ENCODE measurements around the gene BNC2.
A peak's percentile ranks its signal among the peaks of the same experiment; 100 is the strongest.

BNC2 gene

GRCh38 chr9:16745359-16745758 lies 125.1 kb downstream of the BNC2 start:
- Histone ChIP-seq H3K9me3 (replicated peaks; ENCODE audit: low read length) (no peaks in the 10 kb centered on the region), H3K4me3 (ENCODE audit: low read length) (no peak overlapping the region), H3K9ac (ENCODE audit: low read depth, low read length) (no peak overlapping the region)

GRCh38 chr9:16744394-16744793 lies 126.1 kb downstream of the BNC2 start:
- H3K9me3 ChIP-seq (replicated peaks; ENCODE audit: low read length), result no peaks in the 10 kb centered on the region

More at GRCh38 chr9:16745359-16745758, 125.1 kb downstream of the BNC2 start:
- no peaks in the 10 kb centered on the region for H3K36me3 ChIP-seq (ENCODE audit: insufficient read depth, low read length)
- H3K4me1 ChIP-seq (ENCODE audit: control insufficient read depth, insufficient read depth, low read length), result peaks cover 10% of the 10 kb centered on the region
- no peaks in the 10 kb centered on the region for H3K27me3 ChIP-seq (ENCODE audit: control insufficient read depth, insufficient read depth, low read length)
- no peak overlapping the region for H3K4me2 ChIP-seq (ENCODE audit: low read length)

GRCh38 chr9:16743375-16743774 lies 127.1 kb downstream of the BNC2 start:
- no peaks in the 10 kb centered on the region for H3K27me3 ChIP-seq (ENCODE audit: control insufficient read depth, insufficient read depth, low read length)
- no peak overlapping the region for H3K4me2 ChIP-seq (ENCODE audit: low read length)
- peaks cover 10% of the 10 kb centered on the region for H3K4me1 ChIP-seq (ENCODE audit: control insufficient read depth, insufficient read depth, low read length)
- no peak overlapping the region for H3K9ac ChIP-seq (ENCODE audit: low read depth, low read length)
- no peaks in the 10 kb centered on the region for H3K9me3 ChIP-seq (replicated peaks; ENCODE audit: low read length)
- no peaks in the 10 kb centered on the region for H3K36me3 ChIP-seq (ENCODE audit: insufficient read depth, low read length)
- no peak overlapping the region for H3K4me3 ChIP-seq (ENCODE audit: low read length)

More at GRCh38 chr9:16744394-16744793, 126.1 kb downstream of the BNC2 start:
- peaks cover 10% of the 10 kb centered on the region for H3K4me1 ChIP-seq (ENCODE audit: control insufficient read depth, insufficient read depth, low read length)
- H3K9ac ChIP-seq (ENCODE audit: low read depth, low read length), result no peak overlapping the region
- no peak overlapping the region for H3K4me3 ChIP-seq (ENCODE audit: low read length)
- no peaks in the 10 kb centered on the region for H3K36me3 ChIP-seq (ENCODE audit: insufficient read depth, low read length)
- H3K4me2 ChIP-seq (ENCODE audit: low read length), result no peak overlapping the region
- H3K27me3 ChIP-seq (ENCODE audit: control insufficient read depth, insufficient read depth, low read length), result no peaks in the 10 kb centered on the region

GRCh38 chr9:16735001-16735400 lies 135.5 kb downstream of the BNC2 start:
- Histone ChIP-seq H3K4me1 (ENCODE audit: control insufficient read depth, insufficient read depth, low read length) (no peaks in the 10 kb centered on the region), H3K4me2 (ENCODE audit: low read length) (no peak overlapping the region), H3K27me3 (ENCODE audit: control insufficient read depth, insufficient read depth, low read length) (no peaks in the 10 kb centered on the region), H3K9ac (ENCODE audit: low read depth, low read length) (no peak overlapping the region), H3K4me3 (ENCODE audit: low read length) (no peak overlapping the region), H3K36me3 (ENCODE audit: insufficient read depth, low read length) (peaks cover 8% of the 10 kb centered on the region), H3K9me3 (replicated peaks; ENCODE audit: low read length) (no peaks in the 10 kb centered on the region)

GRCh38 chr9:16732546-16732945 lies 137.9 kb downstream of the BNC2 start:
- Histone ChIP-seq H3K27me3 (ENCODE audit: control insufficient read depth, insufficient read depth, low read length) (no peaks in the 10 kb centered on the region), H3K4me3 (ENCODE audit: low read length) (no peak overlapping the region), H3K9me3 (replicated peaks; ENCODE audit: low read length) (no peaks in the 10 kb centered on the region), H3K4me2 (ENCODE audit: low read length) (no peak overlapping the region), H3K36me3 (ENCODE audit: insufficient read depth, low read length) (peaks cover 8% of the 10 kb centered on the region), H3K9ac (ENCODE audit: low read depth, low read length) (no peak overlapping the region), H3K4me1 (ENCODE audit: control insufficient read depth, insufficient read depth, low read length) (peaks cover 16% of the 10 kb centered on the region)

- peaks cover 28% of the 10 kb centered on the region for H3K4me1 ChIP-seq (ENCODE audit: control insufficient read depth, insufficient read depth, low read length)
Observed at GRCh38 chr9:16730162-16730561, 140.3 kb downstream of the BNC2 start.

GRCh38 chr9:16729651-16730050 lies 140.8 kb downstream of the BNC2 start:
- peaks cover 7% of the 10 kb centered on the region for H3K36me3 ChIP-seq (ENCODE audit: insufficient read depth, low read length)
- no peaks in the 10 kb centered on the region for H3K9me3 ChIP-seq (replicated peaks; ENCODE audit: low read length)
- no peak overlapping the region for H3K4me2 ChIP-seq (ENCODE audit: low read length)
- no peak overlapping the region for H3K4me3 ChIP-seq (ENCODE audit: low read length)
- peaks cover 32% of the 10 kb centered on the region for H3K4me1 ChIP-seq (ENCODE audit: control insufficient read depth, insufficient read depth, low read length)
- no peaks in the 10 kb centered on the region for H3K27me3 ChIP-seq (ENCODE audit: control insufficient read depth, insufficient read depth, low read length)
- H3K9ac ChIP-seq (ENCODE audit: low read depth, low read length), result no peak overlapping the region

More at GRCh38 chr9:16730162-16730561, 140.3 kb downstream of the BNC2 start:
- no peaks in the 10 kb centered on the region for H3K9me3 ChIP-seq (replicated peaks; ENCODE audit: low read length)
- H3K9ac ChIP-seq (ENCODE audit: low read depth, low read length), result no peak overlapping the region
- no peak overlapping the region for H3K4me3 ChIP-seq (ENCODE audit: low read length)
- H3K4me2 ChIP-seq (ENCODE audit: low read length), result no peak overlapping the region
- no peaks in the 10 kb centered on the region for H3K27me3 ChIP-seq (ENCODE audit: control insufficient read depth, insufficient read depth, low read length)
- H3K36me3 ChIP-seq (ENCODE audit: insufficient read depth, low read length), result peaks cover 8% of the 10 kb centered on the region

- H3K4me2 ChIP-seq (ENCODE audit: low read length), result peak overlapping the region; percentile 85
- H3K27me3 ChIP-seq (ENCODE audit: control insufficient read depth, insufficient read depth, low read length), result no peaks in the 10 kb centered on the region
- H3K9ac ChIP-seq (ENCODE audit: low read depth, low read length), result peak overlapping the region; percentile 91
- peaks cover 37% of the 10 kb centered on the region for H3K4me1 ChIP-seq (ENCODE audit: control insufficient read depth, insufficient read depth, low read length)
- H3K36me3 ChIP-seq (ENCODE audit: insufficient read depth, low read length), result no peaks in the 10 kb centered on the region
- no peaks in the 10 kb centered on the region for H3K9me3 ChIP-seq (replicated peaks; ENCODE audit: low read length)
- peak overlapping the region; percentile 82 for H3K4me3 ChIP-seq (ENCODE audit: low read length)
Observed at GRCh38 chr9:16728137-16728508, 142.3 kb downstream of the BNC2 start.

- Histone ChIP-seq H3K27me3 (ENCODE audit: control insufficient read depth, insufficient read depth, low read length) (no peaks in the 10 kb centered on the region), H3K4me2 (ENCODE audit: low read length) (peak overlapping the region; percentile 85), H3K9me3 (replicated peaks; ENCODE audit: low read length) (no peaks in the 10 kb centered on the region), H3K36me3 (ENCODE audit: insufficient read depth, low read length) (no peaks in the 10 kb centered on the region), H3K9ac (ENCODE audit: low read depth, low read length) (peak overlapping the region; percentile 91), H3K4me3 (ENCODE audit: low read length) (peak overlapping the region; percentile 82), H3K4me1 (ENCODE audit: control insufficient read depth, insufficient read depth, low read length) (peaks cover 37% of the 10 kb centered on the region)
Observed at GRCh38 chr9:16727452-16728136, 142.9 kb downstream of the BNC2 start.

- Histone ChIP-seq H3K9me3 (replicated peaks; ENCODE audit: low read length) (no peaks in the 10 kb centered on the region), H3K9ac (ENCODE audit: low read depth, low read length) (peak overlapping the region; percentile 91), H3K36me3 (ENCODE audit: insufficient read depth, low read length) (no peaks in the 10 kb centered on the region), H3K4me2 (ENCODE audit: low read length) (peak overlapping the region; percentile 85), H3K4me3 (ENCODE audit: low read length) (peak overlapping the region; percentile 82), H3K4me1 (ENCODE audit: control insufficient read depth, insufficient read depth, low read length) (peaks cover 43% of the 10 kb centered on the region), H3K27me3 (ENCODE audit: control insufficient read depth, insufficient read depth, low read length) (no peaks in the 10 kb centered on the region)
Observed at GRCh38 chr9:16726718-16727451, 143.6 kb downstream of the BNC2 start.

- H3K27me3 ChIP-seq (ENCODE audit: control insufficient read depth, insufficient read depth, low read length), result no peaks in the 10 kb centered on the region
- H3K9me3 ChIP-seq (replicated peaks; ENCODE audit: low read length), result no peaks in the 10 kb centered on the region
- peak overlapping the region; percentile 91 for H3K9ac ChIP-seq (ENCODE audit: low read depth, low read length)
- H3K4me1 ChIP-seq (ENCODE audit: control insufficient read depth, insufficient read depth, low read length), result peaks cover 51% of the 10 kb centered on the region
- peak overlapping the region; percentile 85 for H3K4me2 ChIP-seq (ENCODE audit: low read length)
- no peaks in the 10 kb centered on the region for H3K36me3 ChIP-seq (ENCODE audit: insufficient read depth, low read length)
- H3K4me3 ChIP-seq (ENCODE audit: low read length), result peak overlapping the region; percentile 82
Observed at GRCh38 chr9:16726029-16726428, 144.4 kb downstream of the BNC2 start.
